ENCODE measurements around the gene APP.

Gene APP

DNA sequence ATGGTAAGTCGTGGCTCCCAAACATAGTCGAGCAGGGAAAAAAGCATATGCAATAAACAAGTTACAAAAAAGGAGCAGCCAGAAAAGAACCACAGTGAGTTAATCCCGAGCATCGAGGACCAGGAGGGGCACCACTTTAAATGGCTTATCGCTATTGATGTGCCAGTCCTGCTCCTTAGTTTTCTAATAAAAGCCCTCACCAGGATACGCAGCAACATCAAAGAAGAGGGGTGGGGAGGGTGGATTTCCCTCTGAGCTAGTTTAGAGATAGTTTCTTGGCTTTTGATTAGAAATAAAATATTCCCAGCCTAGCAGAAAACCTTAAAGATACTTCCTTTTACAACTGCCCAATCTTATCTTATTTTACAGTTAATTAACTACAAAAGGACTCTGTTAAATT, 265.4 kb downstream of the APP start:
- DNase-seq (ENCODE audit: low read depth in 2 of 2), result no peak

- no peak for DNase-seq (ENCODE audit: low read depth in 2 of 2)
Observed at GRCh38 chr21:25904044-25904695, 266.4 kb downstream of the APP start.

DNA sequence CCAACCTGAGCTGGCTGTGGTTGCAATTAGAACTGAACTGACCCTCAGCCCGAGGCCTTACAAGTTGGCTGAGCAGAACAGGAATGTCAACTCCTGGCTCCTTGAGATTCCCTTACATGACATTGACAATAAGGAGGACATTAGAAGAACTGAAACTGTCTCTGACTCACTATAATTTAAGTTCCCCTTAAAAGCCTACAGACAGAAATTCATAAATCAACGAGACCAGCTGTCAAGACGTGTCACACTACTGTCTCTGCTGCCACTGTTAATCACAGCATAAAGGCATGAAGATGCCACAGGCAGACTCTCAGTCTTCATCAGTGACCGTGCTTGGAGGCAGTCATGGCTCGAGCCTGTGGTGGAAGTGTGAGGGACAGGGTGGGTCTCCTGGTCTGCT, 267.0 kb downstream of the APP start:
- no peak for DNase-seq (ENCODE audit: low read depth in 2 of 2)

DNA sequence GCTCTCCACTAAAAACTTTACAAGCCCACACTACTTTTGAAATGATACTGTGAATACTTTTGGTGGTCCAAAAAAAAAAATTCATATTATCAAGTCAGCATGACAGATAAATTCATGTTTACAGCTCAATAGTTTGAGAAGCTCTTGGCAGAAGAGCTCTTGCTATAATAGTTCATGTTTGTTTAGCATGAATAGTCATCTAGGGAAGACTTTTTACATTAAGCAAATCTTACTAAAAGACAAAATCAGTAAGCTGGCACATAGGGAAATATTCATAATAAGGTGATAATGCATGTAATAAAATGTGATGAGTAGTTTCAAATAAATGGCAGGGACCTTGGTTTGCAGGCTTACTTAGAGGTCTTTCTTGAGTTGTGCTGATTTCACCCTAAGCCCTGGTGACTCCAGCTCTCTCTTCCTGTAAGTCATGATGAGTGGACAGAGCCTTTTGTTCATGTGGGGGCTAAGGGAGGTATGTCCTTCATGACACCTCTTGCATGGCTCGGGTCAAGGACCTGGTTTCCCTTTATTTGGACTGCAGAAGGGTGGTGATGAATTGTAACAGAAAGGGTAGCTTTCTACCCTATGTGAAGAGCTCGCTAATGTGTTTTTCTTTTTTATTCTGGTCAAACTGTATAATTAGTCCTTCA, 269.1 kb downstream of the APP start:
- DNase-seq (ENCODE audit: low read depth in 2 of 2), result no peak

DNA sequence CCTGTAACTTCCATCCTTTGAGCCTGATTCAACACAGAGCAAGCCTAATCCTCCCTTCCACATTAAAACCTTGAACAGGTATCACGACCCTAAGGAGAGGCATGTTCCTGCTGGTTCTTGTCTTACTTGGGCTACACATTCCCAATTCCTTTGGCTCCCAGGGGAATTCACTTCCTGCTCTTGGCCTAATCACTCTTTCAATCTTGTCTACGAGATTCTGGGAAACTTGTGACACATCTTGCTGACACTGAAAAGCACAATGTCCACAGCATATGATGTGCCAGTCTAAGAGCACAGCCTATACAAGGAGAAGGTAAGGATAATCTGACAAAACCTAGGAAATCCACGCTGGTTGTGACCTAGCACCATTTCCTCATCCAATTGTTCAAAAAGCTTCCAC, 271.9 kb downstream of the APP start:
- no peak for DNase-seq (ENCODE audit: low read depth in 2 of 2)

DNA sequence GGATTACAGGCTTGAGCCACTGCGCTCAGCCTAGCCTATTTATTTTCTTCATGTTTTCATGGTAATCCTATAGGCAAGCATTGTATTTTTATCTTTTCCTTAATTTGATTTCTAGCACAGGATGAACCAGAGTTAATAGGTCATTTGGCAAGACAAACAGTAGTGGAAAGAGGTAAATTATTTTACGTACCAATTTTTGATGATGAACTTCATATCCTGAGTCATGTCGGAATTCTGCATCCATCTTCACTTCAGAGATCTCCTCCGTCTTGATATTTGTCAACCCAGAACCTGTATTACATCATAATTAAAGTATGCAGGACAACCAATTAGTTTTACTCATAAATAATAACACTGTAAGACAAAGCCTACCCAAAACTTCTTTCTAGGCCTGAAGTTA, 273.2 kb downstream of the APP start:
- DNase-seq (ENCODE audit: low read depth in 2 of 2), result no peak

DNA sequence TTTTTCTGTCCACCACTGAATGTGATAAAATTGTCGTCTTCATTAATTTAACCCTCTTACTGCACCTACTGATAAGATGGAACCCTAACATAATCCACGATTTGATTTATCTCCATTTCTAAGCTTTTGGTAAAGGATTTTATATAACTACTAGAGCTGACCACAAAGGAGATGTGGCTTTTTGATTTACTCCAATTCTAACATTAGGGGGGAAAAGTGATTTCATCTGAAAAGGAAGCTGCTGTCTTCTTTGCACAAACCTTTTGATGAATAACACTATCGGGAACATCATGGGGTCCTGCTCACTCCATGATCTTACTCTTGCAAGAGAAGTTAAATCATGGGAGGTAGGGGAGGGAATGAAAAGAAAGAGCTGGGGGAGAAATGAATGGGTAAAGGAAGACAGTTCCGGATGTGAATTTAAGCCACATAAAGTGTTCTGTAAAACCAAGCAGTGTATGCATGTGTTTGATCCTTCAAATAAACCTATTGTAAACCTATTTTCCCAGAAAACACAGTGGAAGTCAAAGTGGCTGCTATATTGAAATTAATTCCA, 274.0 kb downstream of the APP start:
- no peak for DNase-seq (ENCODE audit: low read depth in 2 of 2)

DNA sequence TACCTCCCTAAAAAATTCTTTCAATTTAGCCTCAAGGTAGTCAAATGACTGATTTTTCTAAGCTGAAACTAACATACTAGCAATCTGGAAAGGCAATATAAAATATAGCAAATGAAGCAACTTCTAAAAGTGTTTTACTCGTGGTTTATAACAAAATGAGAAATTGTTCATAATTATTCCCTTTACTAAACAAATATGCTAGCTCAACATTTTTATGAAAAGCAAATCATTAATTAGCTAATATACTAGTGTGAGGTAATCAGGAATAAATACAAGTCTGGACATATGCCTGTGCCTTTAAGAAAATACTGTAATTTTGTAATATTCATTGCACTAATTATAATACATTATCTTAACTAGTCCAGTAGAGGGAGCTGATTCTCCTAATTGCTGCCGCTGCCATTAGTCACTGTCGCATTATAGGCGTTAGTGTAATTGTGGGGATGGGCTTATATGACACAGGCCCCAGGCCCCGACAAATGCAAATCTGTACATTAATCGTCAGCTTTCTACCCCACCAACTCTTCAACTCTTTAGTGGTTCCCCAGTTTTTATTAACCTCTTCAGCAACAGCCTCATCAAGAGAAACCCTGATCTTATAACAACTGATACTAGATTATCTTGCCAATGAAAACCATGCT, 274.9 kb downstream of the APP start:
- no peak for DNase-seq (ENCODE audit: low read depth in 2 of 2)

DNA sequence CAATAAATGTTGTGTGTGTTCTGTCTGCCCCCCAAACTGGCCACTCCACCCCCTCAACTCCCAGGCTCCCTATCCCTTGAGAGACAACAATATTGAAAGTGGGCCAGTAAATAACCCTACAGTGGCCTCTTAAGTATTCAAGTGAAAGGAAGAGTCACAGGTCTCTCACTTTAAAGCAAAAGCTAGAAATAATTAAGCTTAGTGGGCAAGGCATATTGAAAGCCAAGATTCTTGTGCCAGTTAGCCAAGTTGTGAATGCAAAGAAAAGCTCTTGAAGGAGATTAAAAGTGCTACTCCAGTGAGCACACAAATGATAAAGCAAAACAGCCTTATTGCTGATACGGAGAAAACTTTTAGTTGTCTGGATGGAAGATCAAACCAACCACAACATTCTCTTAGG, 277.4 kb downstream of the APP start:
- DNase-seq (ENCODE audit: low read depth in 2 of 2), result no peak

- DNase-seq (ENCODE audit: low read depth in 2 of 2), result no peak
Observed at GRCh38 chr21:25891596-25891995, 279.0 kb downstream of the APP start.

DNA sequence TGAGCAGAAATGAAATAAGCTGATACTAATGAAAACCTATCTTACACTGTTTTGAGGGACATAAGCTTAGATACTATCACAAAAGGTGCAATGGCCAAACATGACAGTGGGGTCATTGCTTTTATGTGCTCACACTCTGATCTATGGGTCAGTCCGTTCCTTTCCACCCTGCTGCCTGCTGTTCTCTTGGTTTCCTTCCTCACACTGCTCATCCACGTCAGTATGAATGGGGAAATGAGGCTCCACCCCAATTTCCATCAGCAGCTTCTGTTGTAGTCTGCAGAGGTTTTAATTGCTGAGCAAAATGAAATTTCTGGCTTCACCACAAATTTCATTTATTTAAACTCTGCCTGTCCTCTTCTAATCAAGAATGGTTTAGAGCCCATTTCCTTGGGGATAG, 280.6 kb downstream of the APP start:
- DNase-seq (ENCODE audit: low read depth in 2 of 2), result no peak

GRCh38 chr21:25888711-25889110, 281.9 kb downstream of the APP start:
- DNase-seq (ENCODE audit: low read depth in 2 of 2), result no peak

GRCh38 chr21:25887646-25888306, 282.8 kb downstream of the APP start:
- no peak for DNase-seq (ENCODE audit: low read depth in 2 of 2)

DNA sequence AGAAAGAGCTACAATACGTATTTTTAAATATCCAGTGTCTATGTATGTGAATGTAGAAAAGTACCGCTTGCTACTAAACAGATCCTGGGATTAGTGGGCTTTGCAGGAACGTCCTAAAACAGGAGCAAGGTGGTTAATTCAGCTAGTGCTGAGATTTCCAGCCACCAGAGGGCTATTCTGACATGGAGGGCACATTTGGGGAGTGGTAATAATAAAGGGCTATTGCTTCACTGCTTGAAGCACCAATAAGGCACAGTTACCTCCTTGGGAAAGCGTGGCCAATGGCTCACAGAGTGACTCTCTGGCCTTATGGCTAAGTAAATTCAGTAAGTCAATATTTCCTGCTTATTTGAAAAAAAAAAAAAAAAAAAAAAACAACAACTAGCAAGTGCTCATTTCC, 283.4 kb downstream of the APP start:
- no peak for DNase-seq (ENCODE audit: low read depth in 2 of 2)

DNA sequence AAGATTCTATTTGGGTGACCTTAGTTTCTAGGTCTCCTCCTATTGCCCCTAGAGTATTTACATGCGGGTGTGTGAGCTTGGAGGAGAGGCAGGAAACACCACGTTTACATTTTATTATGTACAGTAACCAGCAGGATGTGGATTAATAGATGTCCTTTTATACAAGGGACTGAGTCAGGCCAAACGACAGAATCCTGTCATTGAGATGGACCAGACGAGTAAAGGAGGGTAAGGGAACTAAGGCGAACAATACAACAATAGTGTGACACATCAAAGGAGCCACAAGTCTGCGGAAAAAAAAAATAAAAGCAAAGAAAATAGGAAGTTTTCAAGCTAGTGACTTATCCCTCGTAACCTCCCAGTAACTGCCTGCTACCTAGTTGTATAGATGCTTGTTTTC, 284.7 kb downstream of the APP start:
- DNase-seq (ENCODE audit: low read depth in 2 of 2), result no peak

- DNase-seq (ENCODE audit: low read depth in 2 of 2), result no peak
Observed at GRCh38 chr21:25885405-25885804, 285.2 kb downstream of the APP start.

DNA sequence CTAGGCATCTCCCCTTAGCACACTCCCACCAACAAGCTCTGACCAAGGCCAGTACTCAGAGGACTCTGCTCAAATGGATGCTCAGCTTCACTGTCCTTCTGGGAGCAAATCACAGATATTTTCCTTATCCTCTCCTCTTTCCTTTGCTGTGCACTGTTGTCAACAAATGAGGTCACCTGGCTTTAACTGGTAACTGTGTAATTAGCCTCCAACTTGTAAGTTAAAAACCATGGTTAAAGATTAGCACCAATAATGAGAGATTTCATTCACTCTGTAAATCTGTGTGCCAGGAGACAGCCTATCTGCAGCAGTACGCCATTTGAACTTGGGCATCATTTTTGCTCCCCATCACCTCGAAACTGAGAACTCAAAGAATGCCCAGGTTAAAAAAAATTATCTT, 286.3 kb downstream of the APP start:
- DNase-seq (ENCODE audit: low read depth in 2 of 2), result no peak

- DNase-seq (ENCODE audit: low read depth in 2 of 2), result peak in 1 of 2 donors; percentile 32
Observed at GRCh38 chr21:25881524-25882376, 288.8 kb downstream of the APP start.

GRCh38 chr21:25879203-25879602, 291.4 kb downstream of the APP start:
- no peak for DNase-seq (ENCODE audit: low read depth in 2 of 2)

- DNase-seq (ENCODE audit: low read depth in 2 of 2), result no peak
Observed at GRCh38 chr21:25878344-25878743, 292.2 kb downstream of the APP start.

DNA sequence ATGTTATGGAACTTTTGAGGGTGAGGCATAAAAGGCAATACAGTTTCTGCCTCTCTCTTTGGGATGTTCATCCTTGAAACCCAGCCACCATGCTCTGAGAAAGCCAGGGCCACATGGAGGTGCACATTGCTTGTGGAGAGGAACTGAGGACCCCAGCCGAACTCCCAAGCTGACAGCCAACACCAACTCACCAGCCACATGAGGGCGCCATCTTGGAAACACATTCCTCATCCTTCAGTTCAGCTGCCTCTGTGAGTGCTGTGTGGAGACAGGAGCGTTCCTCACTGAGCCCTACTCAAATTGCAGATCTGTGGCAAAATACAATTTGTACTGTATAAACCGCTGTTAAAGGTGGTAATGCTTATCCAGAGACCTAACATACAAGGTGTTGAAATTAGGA, 298.3 kb downstream of the APP start:
- no peak for DNase-seq (ENCODE audit: low read depth in 2 of 2)

GRCh38 chr21:25871566-25871965, 299.0 kb downstream of the APP start:
- no peak for DNase-seq (ENCODE audit: low read depth in 2 of 2)
